HG02970 (cell line): ENCODE results near the gene DCDC2B.
A peak's percentile ranks its signal among the peaks of the same experiment; 100 is the strongest.
"Not testable (repeated sequence)": the region's sequence is repeated elsewhere in the genome, so short reads cannot be mapped to it uniquely, and the experiment has no call there.

Source experiments
- ATAC-seq: cut with Tn5 transposase; IDR thresholded peaks from one replicate; pipeline ENCODE4 v1.9.1; 2021; ENCODE audit warnings: mild to moderate bottlenecking, moderate library complexity, moderate number of reproducible peaks; ENCODE audit not compliant: unreplicated experiment, low FRiP score

DCDC2B gene

DNA sequence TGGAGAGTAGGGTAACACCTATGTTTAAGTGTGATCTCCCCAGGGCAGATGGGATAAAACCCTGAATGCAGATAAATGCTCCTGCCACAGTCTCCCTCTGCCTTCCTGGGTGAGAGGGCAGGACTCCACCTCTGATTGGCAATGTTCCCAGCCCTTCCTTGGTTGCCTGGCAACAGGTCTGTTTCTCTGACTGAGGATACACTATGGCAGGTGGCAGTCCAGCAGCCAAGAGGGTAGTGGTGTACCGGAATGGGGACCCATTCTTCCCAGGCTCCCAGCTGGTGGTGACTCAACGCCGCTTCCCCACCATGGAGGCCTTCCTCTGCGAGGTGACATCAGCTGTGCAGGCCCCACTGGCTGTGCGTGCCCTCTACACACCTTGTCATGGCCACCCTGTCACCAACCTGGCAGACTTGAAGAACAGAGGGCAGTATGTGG is at the start of gene DCDC2B:
TSS of gene DCDC2B (plus strand) at position 199 of the 438 bp plus-strand sequence. CDS start at position 204, 5 bp downstream.
- no peak for ATAC-seq

DNA sequence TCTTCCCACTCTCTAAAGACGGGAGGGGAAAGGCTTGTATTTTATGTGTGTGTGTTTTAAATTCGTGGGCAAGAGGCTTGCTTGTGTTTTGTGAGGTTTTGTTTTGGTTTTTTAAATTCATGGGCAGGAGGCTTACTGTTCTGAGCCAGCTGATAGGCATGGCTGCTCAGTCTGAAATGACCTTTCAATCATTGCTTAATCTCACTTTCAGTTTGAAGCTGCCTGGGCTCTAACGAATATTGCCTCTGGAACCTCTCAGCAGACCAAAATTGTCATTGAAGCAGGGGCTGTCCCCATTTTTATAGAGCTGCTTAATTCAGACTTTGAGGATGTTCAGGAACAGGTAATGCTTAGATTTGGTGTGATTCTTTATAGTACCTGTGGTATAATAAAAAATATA is 49.7 kb upstream of the DCDC2B start:
- no peak for ATAC-seq

DNA sequence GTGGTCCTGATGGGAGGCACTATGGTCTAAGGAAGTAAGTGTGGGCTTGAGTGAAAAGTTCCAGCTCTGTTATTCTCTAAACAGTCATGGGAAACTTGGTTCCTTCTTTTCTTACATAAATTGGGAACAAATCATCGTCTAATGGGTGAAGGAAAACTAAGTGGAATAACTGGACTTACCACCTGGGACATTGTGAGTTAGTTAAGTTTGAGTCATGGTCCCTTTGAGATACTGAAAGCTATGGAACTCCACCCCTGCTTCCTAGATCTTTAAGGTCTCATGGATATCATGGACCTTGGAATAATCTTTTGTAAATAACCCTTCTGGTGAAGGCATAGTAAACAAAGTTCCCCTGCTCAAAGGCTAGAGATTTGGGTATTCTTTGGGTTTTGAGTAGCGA is 45.5 kb upstream of the DCDC2B start:
- no peak for ATAC-seq

DNA sequence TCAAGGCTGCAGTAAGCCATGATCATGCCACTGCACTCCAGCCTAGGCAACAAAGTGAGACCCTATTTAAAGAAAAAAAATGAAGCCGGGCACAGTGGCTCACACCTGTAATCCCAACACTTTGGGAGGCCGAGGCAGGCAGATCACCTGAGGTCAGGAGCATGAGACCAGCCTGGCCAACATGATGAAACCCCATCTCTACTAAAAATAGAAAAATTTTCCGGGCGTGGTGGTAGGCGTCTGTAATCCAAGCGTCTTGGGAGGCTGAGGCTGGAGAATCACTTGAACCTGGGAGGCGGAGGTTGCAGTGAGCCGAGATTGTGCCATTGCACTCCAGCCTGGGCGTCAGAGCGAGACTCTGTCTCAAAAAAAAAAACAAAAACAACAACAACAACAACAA is 43.3 kb upstream of the DCDC2B start:
- ATAC-seq, result not testable (repeated sequence)

DNA sequence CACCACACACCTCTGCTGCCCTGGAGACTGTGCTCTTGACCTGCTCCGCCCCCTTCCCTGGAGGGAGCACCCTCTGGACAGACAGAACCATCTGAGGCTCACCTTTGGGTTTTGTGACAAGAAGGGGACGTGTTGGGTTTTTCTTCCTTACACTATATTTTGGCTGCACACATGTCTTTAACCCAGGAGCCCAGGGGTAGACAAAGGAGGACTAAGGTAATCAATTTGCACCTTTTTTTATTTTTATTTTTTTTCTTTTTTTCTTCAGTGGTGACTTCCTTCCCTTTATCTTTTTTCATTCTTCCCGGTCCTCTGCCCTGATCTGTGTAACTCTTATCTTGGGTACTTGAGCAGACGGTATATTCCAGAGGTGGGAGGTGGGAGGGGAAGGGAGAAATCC is 37.9 kb upstream of the DCDC2B start:
- no peak for ATAC-seq

DNA sequence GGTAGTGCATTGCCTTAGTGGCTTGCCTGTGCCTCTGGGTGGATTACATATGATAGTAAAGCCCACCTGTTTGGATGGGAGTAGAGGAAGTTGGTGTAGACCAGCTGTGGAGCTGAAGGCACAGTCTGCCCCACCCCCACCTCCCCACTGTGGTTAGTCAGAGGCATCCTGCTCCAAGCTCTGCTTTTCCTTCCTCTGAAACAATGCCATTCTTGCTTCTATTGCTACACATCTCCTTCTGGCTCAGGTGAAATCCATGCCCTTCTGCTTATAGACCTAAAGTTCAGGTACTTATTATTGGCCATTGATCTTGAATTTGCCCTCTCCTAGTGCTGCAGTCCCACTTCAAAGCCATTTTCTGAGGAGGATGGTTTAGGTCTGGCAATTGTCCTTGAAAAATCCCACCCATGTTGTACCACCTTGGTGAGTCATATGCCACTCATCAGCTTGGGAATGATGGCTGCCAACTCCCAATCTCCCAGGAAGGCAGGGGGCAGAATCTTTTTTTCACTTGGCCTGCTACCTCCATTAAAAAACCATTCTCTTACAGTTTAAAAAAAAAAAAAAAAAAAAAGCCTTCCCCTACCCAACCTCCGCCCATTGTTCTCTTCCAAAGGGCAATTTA is 36.2 kb upstream of the DCDC2B start:
- ATAC-seq, result no peak

DNA sequence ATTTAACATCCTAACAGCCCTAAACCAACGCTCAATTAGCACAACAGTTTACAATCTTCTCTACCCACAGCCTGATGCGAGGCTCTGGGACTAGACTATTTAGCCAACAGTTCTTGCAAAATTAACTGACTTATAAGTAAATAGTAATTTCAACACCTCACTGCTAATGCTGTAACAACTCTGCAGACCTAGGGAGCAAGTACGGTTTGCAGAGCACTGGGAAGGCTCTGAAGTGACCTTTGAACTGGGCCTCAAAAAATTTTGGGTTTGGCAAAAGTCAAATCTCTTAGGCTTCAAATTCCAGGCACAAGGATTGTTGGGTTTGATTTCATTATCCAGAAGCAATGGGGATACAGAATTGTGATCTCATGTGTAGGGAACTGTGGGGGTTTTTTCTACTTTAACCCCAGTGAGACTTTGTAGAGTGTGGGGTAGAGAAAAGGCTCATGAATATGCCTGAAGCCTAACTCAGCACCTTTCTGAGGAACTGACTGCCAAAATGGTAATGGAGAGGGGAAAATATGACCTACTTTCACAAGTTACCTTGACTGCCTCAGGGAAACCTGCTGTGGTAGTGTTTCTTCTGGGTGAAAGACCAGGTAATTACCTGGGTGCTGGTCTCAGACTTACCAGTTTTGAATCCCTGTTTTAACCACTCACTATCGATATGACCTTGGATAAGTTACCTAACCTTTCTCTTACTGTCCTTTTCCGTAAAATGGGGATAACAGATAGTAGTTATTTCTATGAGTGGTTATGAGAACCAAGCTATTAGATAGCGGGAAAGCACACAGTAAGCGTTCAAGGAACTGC is 30.3 kb upstream of the DCDC2B start:
- no peak for ATAC-seq

DNA sequence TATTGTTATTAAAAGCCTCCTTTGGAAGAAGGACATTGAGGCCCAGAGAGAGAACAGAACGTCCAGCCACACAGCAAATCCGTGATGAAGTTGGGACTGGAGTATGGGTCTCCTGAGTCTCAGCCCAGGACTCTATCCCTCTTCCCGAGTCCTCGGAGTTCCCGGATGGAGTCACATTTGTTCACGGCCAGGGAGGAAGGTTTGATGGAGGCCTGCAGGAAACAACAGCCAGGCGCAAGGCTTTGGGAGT is 29.8 kb upstream of the DCDC2B start:
- no peak for ATAC-seq

DNA sequence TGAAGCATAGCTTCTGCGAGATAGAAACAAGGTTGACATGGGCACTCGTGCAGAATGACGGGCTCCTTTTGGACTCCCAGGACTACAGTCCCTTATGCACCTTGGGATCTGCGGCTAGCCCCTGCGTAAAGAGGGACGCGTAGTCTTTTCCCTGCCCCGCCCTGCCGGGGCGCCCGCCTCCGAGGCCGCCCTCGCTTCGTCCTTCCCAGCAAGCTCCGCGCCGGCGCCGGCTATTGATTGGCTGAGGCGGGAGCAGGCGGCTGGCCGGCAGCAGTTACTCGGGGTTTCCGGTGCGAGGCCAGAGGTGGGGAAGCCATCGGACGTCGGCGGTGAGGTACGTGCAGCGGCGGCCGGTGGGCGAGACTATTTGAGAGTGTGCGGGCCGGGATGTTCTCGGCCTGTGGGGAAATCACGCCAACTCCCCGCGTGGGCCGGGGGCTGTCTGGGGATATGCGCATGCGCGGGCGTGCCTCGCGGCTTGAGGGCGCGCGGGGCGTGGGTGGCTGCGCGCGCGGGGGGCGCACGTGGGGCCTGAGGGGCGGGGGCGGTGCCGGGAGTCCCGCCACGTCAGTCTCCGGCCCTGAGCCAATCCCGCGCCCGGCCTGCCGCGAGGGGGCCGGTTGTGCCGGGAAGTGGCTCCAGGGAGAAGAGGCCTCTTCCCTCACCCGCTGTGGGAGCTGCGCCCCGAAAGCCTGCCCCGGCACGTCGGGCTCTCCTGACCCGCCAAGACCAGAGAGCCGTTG is 29.3 kb upstream of the DCDC2B start, which contains the start of gene TXLNA:
TSS of gene TXLNA (plus strand) at position 233 of the 743 bp plus-strand sequence. CDS start 671 bp downstream, outside the sequence.
- ATAC-seq, result peak; percentile 76

DNA sequence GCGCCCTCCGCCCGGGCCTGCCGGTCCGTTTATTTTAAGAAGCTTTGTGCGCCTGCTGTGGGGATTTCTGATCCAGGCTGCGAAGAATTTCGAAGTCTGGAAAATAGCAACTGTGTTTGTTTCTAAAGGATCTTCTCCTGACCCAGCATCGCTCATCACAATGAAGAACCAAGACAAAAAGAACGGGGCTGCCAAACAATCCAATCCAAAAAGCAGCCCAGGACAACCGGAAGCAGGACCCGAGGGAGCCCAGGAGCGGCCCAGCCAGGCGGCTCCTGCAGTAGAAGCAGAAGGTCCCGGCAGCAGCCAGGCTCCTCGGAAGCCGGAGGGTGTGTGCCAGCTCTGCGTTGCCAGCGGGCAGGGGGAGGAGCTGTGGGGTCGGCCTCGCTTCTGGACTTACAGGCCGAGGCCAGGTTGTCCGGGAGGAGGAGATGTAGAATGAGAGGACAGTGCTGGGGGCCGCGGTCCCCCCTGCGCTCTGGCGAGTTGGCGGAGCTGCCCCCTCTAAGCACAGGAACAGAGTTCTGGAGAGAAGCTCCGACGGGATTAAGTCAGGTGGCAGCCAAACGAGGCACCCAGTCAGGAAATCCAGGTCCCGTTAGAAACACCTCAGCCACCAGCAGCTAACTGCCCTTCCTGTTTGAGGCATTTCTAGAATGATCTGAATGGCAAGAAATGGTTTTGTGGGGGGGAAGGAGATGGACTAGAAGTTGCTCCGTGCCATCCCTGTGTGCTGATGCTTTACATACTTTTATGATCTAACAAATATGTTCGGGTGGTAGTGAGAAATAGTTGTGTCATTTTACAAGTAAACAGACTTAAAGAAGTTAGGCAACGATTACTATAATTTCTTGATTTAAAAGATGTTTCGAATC is 28.5 kb upstream of the DCDC2B start:
- no peak for ATAC-seq

DNA sequence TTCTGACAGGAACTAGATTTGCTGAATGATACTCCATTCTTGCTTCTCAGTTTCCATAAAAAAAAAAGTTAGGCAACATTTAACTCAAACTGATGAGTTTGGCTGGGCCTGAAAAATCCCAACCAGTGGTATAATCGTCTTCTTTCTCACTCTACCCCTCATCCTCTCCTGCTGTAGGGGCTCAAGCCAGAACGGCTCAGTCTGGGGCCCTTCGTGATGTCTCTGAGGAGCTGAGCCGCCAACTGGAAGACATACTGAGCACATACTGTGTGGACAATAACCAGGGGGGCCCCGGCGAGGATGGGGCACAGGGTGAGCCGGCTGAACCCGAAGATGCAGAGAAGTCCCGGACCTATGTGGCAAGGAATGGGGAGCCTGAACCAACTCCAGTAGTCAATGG is 27.8 kb upstream of the DCDC2B start:
- ATAC-seq, result no peak

DNA sequence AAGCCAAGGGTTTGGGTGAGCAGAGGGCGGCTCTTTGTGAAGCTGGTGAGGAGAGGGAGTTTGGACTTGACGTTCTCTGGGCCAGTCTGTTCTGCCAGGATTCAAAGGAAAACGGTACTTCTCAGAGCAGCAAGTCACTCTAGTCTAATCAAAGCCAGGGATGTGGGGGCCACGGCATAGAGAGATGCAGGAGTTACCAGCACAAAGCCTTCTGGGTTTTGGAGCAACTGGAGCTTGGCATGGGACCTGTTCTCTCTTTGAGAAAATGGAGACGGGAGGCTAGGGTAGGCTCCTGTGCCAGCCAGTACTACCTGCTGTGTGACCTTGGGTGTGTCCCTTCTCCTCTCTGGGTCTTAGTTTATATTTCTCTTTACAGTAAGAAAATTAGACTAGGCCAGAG is 27.3 kb upstream of the DCDC2B start:
- ATAC-seq, result no peak

DNA sequence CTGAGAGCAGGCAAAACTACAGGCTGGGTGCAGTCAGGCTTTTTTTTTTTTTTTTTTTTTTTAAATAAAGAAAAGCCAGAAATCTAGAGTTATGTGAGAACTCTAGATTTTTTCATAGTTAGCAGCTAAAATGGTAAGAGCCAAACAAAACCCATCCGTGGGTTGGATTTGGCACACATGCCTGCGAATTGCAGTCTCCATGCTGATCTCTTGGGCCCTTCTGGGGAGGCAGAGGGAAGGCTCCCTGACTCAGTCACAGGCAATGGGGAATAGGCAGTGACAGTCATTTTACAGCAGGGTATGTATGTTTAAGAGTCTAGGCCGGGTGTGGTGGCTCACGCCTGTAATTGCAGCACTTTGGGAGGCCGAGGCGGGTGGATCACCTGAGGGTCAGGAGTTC is 26.8 kb upstream of the DCDC2B start:
- no peak for ATAC-seq

DNA sequence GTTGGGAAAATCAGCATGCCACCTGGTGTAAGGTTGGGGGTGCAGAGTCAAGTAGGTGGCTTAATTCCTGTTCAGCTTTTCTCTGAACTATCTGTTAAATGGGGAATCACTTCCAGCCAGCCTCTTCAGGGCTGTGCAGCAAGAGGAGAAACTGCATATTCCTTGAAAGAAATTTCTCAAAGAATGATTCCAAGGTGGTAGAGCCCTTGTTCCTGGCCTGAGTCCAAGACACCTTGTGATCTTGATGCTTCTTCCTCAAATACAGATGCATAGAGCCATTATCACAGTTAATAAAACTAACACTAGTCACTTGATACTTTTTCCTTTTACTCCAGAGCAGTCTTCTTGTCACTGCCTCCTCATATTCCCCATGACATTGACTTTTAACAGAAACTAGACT is 24.2 kb upstream of the DCDC2B start:
- no peak for ATAC-seq

DNA sequence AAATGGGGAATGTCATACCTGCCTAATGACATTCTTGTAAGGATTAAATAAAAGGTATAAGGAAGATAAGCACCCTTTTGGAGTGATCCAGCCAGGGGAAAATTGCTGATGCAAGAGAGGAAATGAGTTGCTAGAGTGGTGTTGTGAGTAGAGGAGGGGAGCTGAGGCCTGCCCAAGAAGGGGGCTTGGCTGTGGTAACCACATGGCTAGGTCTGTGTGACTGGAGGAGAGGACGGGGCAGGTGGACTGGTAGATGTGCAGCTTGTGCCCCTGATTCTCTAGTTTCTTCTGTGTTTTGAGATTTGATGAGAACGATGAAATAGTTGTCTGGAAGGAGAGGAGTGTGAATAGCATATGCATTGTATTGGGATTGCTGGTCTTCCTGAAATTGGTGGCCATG is 22.8 kb upstream of the DCDC2B start:
- ATAC-seq, result no peak

DNA sequence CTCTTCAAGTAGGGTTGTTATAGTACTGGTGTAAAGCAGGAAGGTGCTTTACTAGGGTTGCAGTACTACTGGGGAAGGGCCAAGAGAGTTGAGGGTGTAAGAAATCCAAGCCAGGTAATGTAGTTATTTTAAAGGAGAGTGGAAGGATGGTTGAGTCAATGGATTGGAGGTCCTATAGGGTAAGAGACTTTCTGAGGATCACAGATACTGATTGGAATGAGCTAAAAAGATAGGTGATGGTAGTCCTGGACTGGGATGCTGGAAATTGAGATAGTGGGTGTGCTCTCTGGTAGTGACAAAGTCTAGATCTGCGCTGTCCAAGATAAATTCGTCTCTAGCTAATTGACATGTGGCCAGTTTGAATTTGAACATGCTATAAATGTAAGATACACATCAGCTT is 22.4 kb upstream of the DCDC2B start:
- no peak for ATAC-seq

DNA sequence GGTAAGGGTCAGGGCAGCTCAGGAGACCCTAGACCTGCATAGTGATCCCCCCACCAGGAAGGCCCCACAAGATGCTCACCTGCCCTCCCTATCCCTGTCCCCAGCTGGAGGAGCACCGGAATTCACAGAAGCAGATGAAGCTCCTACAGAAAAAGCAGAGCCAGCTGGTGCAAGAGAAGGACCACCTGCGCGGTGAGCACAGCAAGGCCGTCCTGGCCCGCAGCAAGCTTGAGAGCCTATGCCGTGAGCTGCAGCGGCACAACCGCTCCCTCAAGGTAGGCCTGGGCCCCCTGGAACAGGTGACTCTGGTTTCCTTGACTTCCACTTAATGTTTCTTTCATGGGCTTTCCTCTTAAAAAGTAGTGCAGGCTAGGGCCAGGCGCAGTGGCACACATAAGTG is 21.0 kb upstream of the DCDC2B start:
- no peak for ATAC-seq

DNA sequence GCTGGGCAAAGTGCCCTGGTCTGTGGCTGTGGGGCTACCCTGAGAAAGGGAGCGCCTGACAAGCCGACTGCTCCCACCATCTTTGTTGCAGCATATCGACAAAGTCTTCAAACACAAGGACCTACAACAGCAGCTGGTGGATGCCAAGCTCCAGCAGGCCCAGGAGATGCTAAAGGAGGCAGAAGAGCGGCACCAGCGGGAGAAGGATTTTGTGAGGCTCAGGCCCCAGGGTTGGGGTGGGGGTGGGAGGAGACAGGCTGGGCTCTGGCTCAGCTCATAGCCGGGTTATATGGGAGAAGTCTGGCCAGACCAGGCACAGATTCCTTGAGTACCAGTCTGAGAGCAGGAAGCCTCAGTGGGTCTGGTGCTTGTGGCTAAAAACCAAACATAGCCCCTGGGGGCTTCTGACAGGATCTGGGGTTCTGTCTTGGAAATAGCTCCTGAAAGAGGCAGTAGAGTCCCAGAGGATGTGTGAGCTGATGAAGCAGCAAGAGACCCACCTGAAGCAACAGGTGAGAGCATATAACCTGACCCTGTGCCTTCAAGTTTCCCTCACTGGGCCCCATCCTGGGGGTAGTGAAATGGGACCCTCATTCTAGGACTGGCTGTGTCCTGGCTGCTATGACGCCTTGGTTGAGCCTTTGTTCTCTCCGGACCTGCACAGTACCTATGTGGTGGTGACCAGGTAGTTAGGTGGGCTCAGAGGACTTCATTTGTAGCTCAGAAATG is 16.5 kb upstream of the DCDC2B start:
- ATAC-seq, result no peak

DNA sequence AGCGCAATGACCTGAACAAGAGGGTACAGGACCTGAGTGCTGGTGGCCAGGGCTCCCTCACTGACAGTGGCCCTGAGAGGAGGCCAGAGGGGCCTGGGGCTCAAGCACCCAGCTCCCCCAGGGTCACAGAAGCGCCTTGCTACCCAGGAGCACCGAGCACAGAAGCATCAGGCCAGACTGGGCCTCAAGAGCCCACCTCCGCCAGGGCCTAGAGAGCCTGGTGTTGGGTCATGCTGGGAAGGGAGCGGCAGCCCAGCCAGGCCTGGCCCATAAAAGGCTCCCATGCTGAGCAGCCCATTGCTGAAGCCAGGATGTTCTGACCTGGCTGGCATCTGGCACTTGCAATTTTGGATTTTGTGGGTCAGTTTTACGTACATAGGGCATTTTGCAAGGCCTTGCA is 13.9 kb upstream of the DCDC2B start:
- ATAC-seq, result no peak

DNA sequence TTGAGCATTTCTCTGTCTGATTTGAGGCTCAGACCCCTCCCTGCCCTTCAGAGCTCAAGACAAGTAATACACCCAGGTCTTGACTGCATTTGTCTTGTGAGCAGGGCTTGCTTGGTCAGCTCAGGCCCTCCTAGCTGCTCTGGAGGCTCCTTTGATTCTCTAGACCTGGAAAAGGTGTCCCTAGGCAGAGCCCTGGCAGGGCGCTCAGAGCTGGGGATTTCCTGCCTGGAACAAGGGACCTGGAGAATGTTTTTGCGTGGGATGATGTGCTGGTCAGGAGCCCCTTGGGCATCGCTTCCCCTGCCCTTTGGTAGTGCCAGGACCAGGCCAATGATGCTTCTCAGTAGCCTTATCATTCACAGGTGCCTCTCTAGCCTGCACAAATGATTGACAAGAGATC is 13.4 kb upstream of the DCDC2B start:
- ATAC-seq, result no peak
